H1 (cell line): ENCODE measurements around the gene FRY. TPM values are rescaled to one million over a fixed set of nuclear protein-coding genes. Genes with fewer than 3 reads are reported as not detected.

ENCODE experiments used
- CTCF ChIA-PET: fragments of 300-600 bp; sonication (Branson Sonifier 250); formaldehyde crosslinking; loops from one replicate; lab custom pipeline; 2021; ENCODE audit not compliant: partially characterized antibody; lab: Charles Lee
- POLR2A ChIA-PET: fragments of 300-600 bp; sonication (Branson Sonifier 250); formaldehyde crosslinking; loops from one replicate; lab custom pipeline; 2021; ENCODE audit warnings: inconsistent platforms; ENCODE audit not compliant: partially characterized antibody; lab: Charles Lee
- DNase-seq, 2 experiments: peaks; one replicate each; pipeline versions ENCODE4 v3.0.0 to v3.0.0-alpha.2; 2010 to 2022; ENCODE audit warnings: low spot score in 2 of 2, low read depth in 1 of 2, mixed read lengths in 1 of 2
- FAIRE-seq: peaks from 2 replicates; lab custom pipeline; 2011; peaks lifted over from hg19 to GRCh38; lab: Jason Lieb, UNC
- H2AFZ ChIP-seq: 2 replicates; pipeline ENCODE4 v1.8.1; 2012; ENCODE audit warnings: low read length, inconsistent platforms
- H2AK5ac ChIP-seq: 2 replicates; pipeline ENCODE4 v1.6.1; 2013; ENCODE audit warnings: low read depth, low read length
- H2BK120ac ChIP-seq: replicated peaks from 2 replicates; pipeline ENCODE3; 2013; ENCODE audit warnings: low read depth, low read length, inconsistent platforms
- H2BK12ac ChIP-seq: 2 replicates; pipeline ENCODE4 v1.6.1; 2013; ENCODE audit warnings: low read depth, low read length
- H2BK15ac ChIP-seq: 2 replicates; pipeline ENCODE4 v1.6.1; 2013; ENCODE audit warnings: low read length
- H2BK20ac ChIP-seq: 2 replicates; pipeline ENCODE4 v1.6.1; 2013; ENCODE audit warnings: low read length
- H2BK5ac ChIP-seq: 2 replicates; pipeline ENCODE4 v1.6.1; 2013; ENCODE audit warnings: low read depth, low read length
- H3K14ac ChIP-seq: 2 replicates; pipeline ENCODE4 v1.6.1; 2013; ENCODE audit warnings: inconsistent platforms; ENCODE audit not compliant: insufficient read length
- H3K18ac ChIP-seq: 2 replicates; pipeline ENCODE4 v1.6.1; 2013; ENCODE audit warnings: low read length; ENCODE audit errors: extremely low read depth
- H3K23ac ChIP-seq: 2 replicates; pipeline ENCODE4 v1.6.1; 2013; ENCODE audit warnings: inconsistent platforms; ENCODE audit not compliant: insufficient read length
- H3K23me2 ChIP-seq: 2 replicates; pipeline ENCODE4 v1.6.1; 2013; ENCODE audit warnings: low read depth, low read length
- H3K27ac ChIP-seq: 2 replicates; pipeline ENCODE4 v1.6.1; 2011; ENCODE audit warnings: low read depth, low read length, inconsistent platforms
- H3K27me3 ChIP-seq, 4 experiments: replicated peaks in 1 of 4; 1 replicate in 1 of 4; 2 replicates in 3 of 4; pipeline versions ENCODE4 v1.6.1 to v1.8.1; 2011 to 2013; ENCODE audit warnings: low read length in 3 of 4, mild to moderate bottlenecking in 3 of 4, inconsistent platforms in 2 of 4, mixed read lengths in 2 of 4, moderate library complexity in 1 of 4; ENCODE audit not compliant: control insufficient read depth in 3 of 4, insufficient read depth in 3 of 4; ENCODE audit errors: extremely low read depth in 1 of 4
- H3K36me3 ChIP-seq, 4 experiments: 2 replicates each; pipeline versions ENCODE4 v1.6.1 to v1.8.1; 2011 to 2013; ENCODE audit warnings: mild to moderate bottlenecking in 4 of 4, low read length in 3 of 4, moderate library complexity in 2 of 4, control low read depth in 1 of 4, inconsistent platforms in 1 of 4; ENCODE audit not compliant: insufficient read depth in 4 of 4, control insufficient read depth in 2 of 4
- H3K4ac ChIP-seq: replicated peaks from 2 replicates; pipeline ENCODE3; 2013; ENCODE audit warnings: low read length, low read depth, mixed read lengths, inconsistent platforms; ENCODE audit not compliant: insufficient read length
- H3K4me1 ChIP-seq, 4 experiments: replicated peaks in 1 of 4; 1 replicate in 1 of 4; 2 replicates in 3 of 4; pipeline versions ENCODE4 v1.6.1 to v1.8.1; 2011 to 2013; ENCODE audit warnings: low read length in 3 of 4, inconsistent platforms in 2 of 4, mixed read lengths in 1 of 4; ENCODE audit not compliant: insufficient read depth in 4 of 4, control insufficient read depth in 3 of 4
- H3K4me2 ChIP-seq, 2 experiments: 2 replicates each; pipeline versions ENCODE4 v1.6.1 to v1.8.1; 2011 to 2013; ENCODE audit warnings: low read depth in 2 of 2, low read length in 2 of 2, control low read depth in 1 of 2, inconsistent platforms in 1 of 2, mild to moderate bottlenecking in 1 of 2; ENCODE audit not compliant: insufficient read depth in 1 of 2
- H3K4me3 ChIP-seq, 4 experiments: fragments of 200-600, 300-600 bp in 1 of 4; sonication (generic), shearing (Covaris generic), sonication (Bioruptor Twin) in 1 of 4; 2 replicates each; pipeline versions ENCODE4 v1.5.1 to v1.8.1; 2011 to 2016; ENCODE audit warnings: low read length in 4 of 4, low read depth in 3 of 4, control low read depth in 2 of 4, inconsistent platforms in 2 of 4, mild to moderate bottlenecking in 2 of 4, mixed read lengths in 1 of 4, moderate library complexity in 1 of 4; ENCODE audit not compliant: insufficient read depth in 2 of 4; ENCODE audit errors: extremely low read depth in 1 of 4
- H3K56ac ChIP-seq: replicated peaks from 2 replicates; pipeline ENCODE3; 2013; ENCODE audit warnings: low read depth, mild to moderate bottlenecking, mixed read lengths, low read length, inconsistent platforms; ENCODE audit not compliant: insufficient read length
- H3K79me1 ChIP-seq: 2 replicates; pipeline ENCODE4 v1.6.1; 2013; ENCODE audit warnings: low read depth, low read length, control low read depth
- H3K79me2 ChIP-seq, 2 experiments: 2 replicates each; pipeline versions ENCODE4 v1.6.1 to v1.8.1; 2012 to 2013; ENCODE audit warnings: low read length in 2 of 2, mild to moderate bottlenecking in 2 of 2, inconsistent platforms in 1 of 2; ENCODE audit not compliant: insufficient read depth in 2 of 2, control insufficient read depth in 1 of 2
- H3K9ac ChIP-seq, 4 experiments: replicated peaks in 1 of 4; 1 replicate in 1 of 4; 2 replicates in 3 of 4; pipeline versions ENCODE4 v1.6.1 to v1.8.1; 2011 to 2013; ENCODE audit warnings: low read depth in 3 of 4, low read length in 3 of 4, control low read depth in 2 of 4, mild to moderate bottlenecking in 2 of 4, moderate library complexity in 2 of 4, inconsistent platforms in 1 of 4; ENCODE audit errors: extremely low read depth in 1 of 4
- H3K9me3 ChIP-seq, 2 experiments: 2 replicates each; pipeline versions ENCODE4 v1.6.1 to v1.8.1; 2012 to 2013; ENCODE audit warnings: mild to moderate bottlenecking in 2 of 2, moderate library complexity in 2 of 2, control low read depth in 1 of 2, inconsistent platforms in 1 of 2, low read depth in 1 of 2, low read length in 1 of 2, mixed read lengths in 1 of 2; ENCODE audit not compliant: insufficient read depth in 2 of 2
- H4K20me1 ChIP-seq, 2 experiments: replicated peaks in 1 of 2; 2 replicates each; pipeline versions ENCODE3 to v1.8.1; 2011 to 2013; ENCODE audit warnings: inconsistent platforms in 2 of 2, low read length in 2 of 2, mild to moderate bottlenecking in 1 of 2; ENCODE audit not compliant: insufficient read depth in 2 of 2, control insufficient read depth in 1 of 2
- H4K5ac ChIP-seq: 2 replicates; pipeline ENCODE4 v1.6.1; 2013; ENCODE audit warnings: low read length, low read depth, mixed read lengths, inconsistent platforms; ENCODE audit not compliant: insufficient read length
- H4K8ac ChIP-seq: 2 replicates; pipeline ENCODE4 v1.8.0; 2013; ENCODE audit warnings: mild to moderate bottlenecking, moderate library complexity, low read length, inconsistent platforms; ENCODE audit not compliant: insufficient read depth; ENCODE audit errors: extremely low read depth
- H4K91ac ChIP-seq: replicated peaks from 2 replicates; pipeline ENCODE3; 2013; ENCODE audit warnings: low read length, mixed read lengths, inconsistent platforms; ENCODE audit not compliant: insufficient read length
- MAX ChIP-seq: IDR thresholded peaks from 2 replicates; pipeline ENCODE4 v1.6.1; 2012; ENCODE audit warnings: inconsistent platforms
- SP1 ChIP-seq: IDR thresholded peaks from 2 replicates; pipeline ENCODE4 v1.6.1; 2011; ENCODE audit warnings: low read depth, low read length
- polyA plus RNA-seq, 7 experiments: library from polyadenylated mRNA; depleted of rRNA in 3 of 7; stranded (reverse) in 5 of 7; unstranded in 2 of 7; fragments of >200 nt in 5 of 7; fragments of 200-250 nt in 2 of 7; gene quantifications; 1 replicate in 5 of 7; 2 replicates in 1 of 7; 4 replicates in 1 of 7; pipeline versions ENCODE4 v1.2.1 to v1.2.3, GENCODE V29; 2011 to 2013; ENCODE audit warnings: missing spikeins in 2 of 7, mixed read lengths in 2 of 7
- total RNA-seq: library from RNA; stranded (reverse); fragmentation: NEBNext Ultra II Directional; extraction: Animal tissue kit (Norgen Biotek cat#: 25700); gene quantifications from 2 replicates; pipeline ENCODE4 v1.2.1, GENCODE V29; 2021

Gene FRY
- total and polyA plus RNA-seq, 2 of the 8 experiments (the other 6 are each of a cell fraction or from before 2014, with no cell fraction given), result 4.3 to 9.2 TPM

DNA sequence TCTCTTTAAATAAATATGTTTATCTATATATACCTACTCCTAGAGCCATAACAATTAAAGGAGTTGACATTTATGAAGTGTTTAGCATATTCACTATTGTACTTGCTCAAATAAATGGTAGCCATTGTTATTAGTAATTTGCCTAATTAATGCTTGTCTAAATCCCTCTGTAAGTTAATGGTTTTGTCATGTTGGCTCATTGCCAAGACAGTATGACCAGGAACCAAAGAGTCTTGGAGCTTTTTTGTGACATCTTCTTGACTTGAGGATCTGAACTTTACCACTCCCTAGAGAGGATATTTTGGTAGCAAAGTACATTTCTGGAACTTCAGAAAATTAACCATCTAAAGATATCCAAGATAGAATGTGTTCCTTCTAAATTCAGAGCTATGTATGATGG is 15.5 kb downstream of the FRY start:
- no peak overlapping the region for H2BK12ac ChIP-seq
- no peak overlapping the region for H2BK5ac ChIP-seq
- FAIRE-seq (no peak), DNase-seq (no peak)
- H3K79me2 ChIP-seq, result no peaks in the 10 kb centered on the region
- no peak overlapping the region for H4K8ac ChIP-seq
- no peaks in the 10 kb centered on the region; a peak in 1 of 8 replicates for H3K36me3 ChIP-seq
- no peak overlapping the region for H2BK20ac ChIP-seq
- no peak overlapping the region for H3K56ac ChIP-seq
- H3K9me3 ChIP-seq, result no peaks in the 10 kb centered on the region
- no peak overlapping the region for H3K9ac ChIP-seq
- H3K27me3 ChIP-seq, result no peaks in the 10 kb centered on the region
- TF ChIP-seq MAX, result no peak
- no peak for TF ChIP-seq SP1
- ChIA-PET CTCF (interaction anchor here (0.6 to 3.6 kb wide), 7 partner anchors 10 to 203 kb away, joined by 3 to 11 read pairs (median 3); partner anchors contain the start of gene FRY), POLR2A (interaction anchor here (0.8 to 2.4 kb wide), 2 partner anchors 13 to 16 kb away, joined by 3 to 7 read pairs; partner anchors contain the start of gene FRY)
- H3K23ac ChIP-seq, result no peak overlapping the region
- no peak overlapping the region for H3K4me3 ChIP-seq
- no peak overlapping the region for H2AK5ac ChIP-seq
- no peak overlapping the region for H2BK15ac ChIP-seq
- H2BK120ac ChIP-seq, result no peak overlapping the region
- H3K27ac ChIP-seq, result no peak overlapping the region
- no peak overlapping the region for H4K91ac ChIP-seq
- no peak overlapping the region for H3K4me2 ChIP-seq
- no peak overlapping the region for H2AFZ ChIP-seq
- H3K23me2 ChIP-seq, result no peaks in the 10 kb centered on the region
- H3K79me1 ChIP-seq, result no peaks in the 10 kb centered on the region
- H3K4ac ChIP-seq, result no peak overlapping the region
- H3K4me1 ChIP-seq, result peaks cover 0 to 9% (median 3%) of the 10 kb centered on the region in 4 experiments; a peak in 3 of 7 replicates
- H4K5ac ChIP-seq, result peak overlapping the region; percentile 20
- H4K20me1 ChIP-seq, result no peaks in the 10 kb centered on the region
- H3K18ac ChIP-seq, result no peak overlapping the region
- H3K14ac ChIP-seq, result no peak overlapping the region
